Upper lobe of left lung (tissue), 6 donors: ENCODE results near the gene IRF2BPL. TPM values are rescaled to one million over a fixed set of nuclear protein-coding genes. Genes with fewer than 3 reads are reported as not detected.

Source experiments
- ATAC-seq, 2 donors: fragments of 200-7000 bp; cut with Tn5 transposase; one replicate each; pipeline ENCODE4 v1.9.1; 2022; ENCODE audit warnings: mild to moderate bottlenecking in 2 of 2, moderate library complexity in 2 of 2; ENCODE audit not compliant: low FRiP score in 2 of 2
- DNase-seq, 2 donors: peaks; one replicate each; pipeline ENCODE4 v3.0.0-alpha.2; 2019 to 2020
- H3K27ac ChIP-seq, 4 donors: fragments of 200-600 bp; sonication (generic); one replicate each; pipeline ENCODE4 v1.5.1; 2016 to 2019
- H3K27me3 ChIP-seq, 4 donors: fragments of 200-600 bp; sonication (generic); one replicate each; pipeline ENCODE4 v1.5.1; 2017 to 2019
- H3K36me3 ChIP-seq, 4 donors: fragments of 200-600 bp; sonication (generic); one replicate each; pipeline ENCODE4 v1.5.1; 2016 to 2019
- H3K4me1 ChIP-seq, 4 donors: fragments of 200-600 bp; sonication (generic); one replicate each; pipeline ENCODE4 v1.5.1; 2018 to 2019
- H3K4me3 ChIP-seq, 4 donors: fragments of 200-600 bp; sonication (generic); one replicate each; pipeline ENCODE4 v1.5.1; 2017 to 2019; ENCODE audit warnings: mild to moderate bottlenecking in 2 of 4, moderate library complexity in 1 of 4
- H3K9me3 ChIP-seq, 4 donors: fragments of 200-600 bp; sonication (generic); one replicate each; pipeline ENCODE4 v1.5.1; 2018 to 2019
- CTCF ChIP-seq, 6 experiments: fragments of 450-650 bp in 4 of 6; fragments of 200-600 bp in 2 of 6; sonication (generic) in 2 of 6; IDR thresholded peaks; one replicate each; pipeline ENCODE4 v1.5.1; 2016 to 2019; ENCODE audit warnings: antibody characterized with exemption in 6 of 6
- EP300 ChIP-seq, 4 donors: sonication (generic); formaldehyde crosslinking; IDR thresholded peaks; one replicate each; pipeline ENCODE4 v1.5.1; 2017; ENCODE audit warnings: antibody characterized with exemption in 4 of 4, control low read depth in 2 of 4
- POLR2A ChIP-seq, 4 donors: fragments of 450-650 bp; IDR thresholded peaks; one replicate each; pipeline ENCODE4 v1.5.1; 2016 to 2017; ENCODE audit warnings: antibody characterized with exemption in 4 of 4, mild to moderate bottlenecking in 2 of 4
- POLR2AphosphoS5 ChIP-seq, 2 donors: sonication (generic); formaldehyde crosslinking; IDR thresholded peaks; one replicate each; pipeline ENCODE4 v1.5.1; 2017; ENCODE audit warnings: antibody characterized with exemption in 2 of 2
- WGBS, 2 donors: methylation state at CpG; one replicate each; pipeline ENCODE4 v1.1.5; 2017 to 2018; 5-methylcytosine and 5-hydroxymethylcytosine counted together
- total RNA-seq, 6 donors: library from RNA; depleted of rRNA in 4 of 6; stranded (reverse); fragments of >200 nt in 4 of 6; gene quantifications; one replicate each; pipeline versions ENCODE4 v1.1.0 to v1.2.1, GENCODE V29; 2016 to 2021
- donor health status: DM: no; HTN: no; CAD: no; lungs with moderate emphysema.
- donor health status: DM: no; HTN: yes; CAD: no; lungs with severe emphysema.

The IRF2BPL gene
- total RNA-seq, 6 donors from 2014 or later, result 44.0 to 111 (median 49.6) TPM

DNA sequence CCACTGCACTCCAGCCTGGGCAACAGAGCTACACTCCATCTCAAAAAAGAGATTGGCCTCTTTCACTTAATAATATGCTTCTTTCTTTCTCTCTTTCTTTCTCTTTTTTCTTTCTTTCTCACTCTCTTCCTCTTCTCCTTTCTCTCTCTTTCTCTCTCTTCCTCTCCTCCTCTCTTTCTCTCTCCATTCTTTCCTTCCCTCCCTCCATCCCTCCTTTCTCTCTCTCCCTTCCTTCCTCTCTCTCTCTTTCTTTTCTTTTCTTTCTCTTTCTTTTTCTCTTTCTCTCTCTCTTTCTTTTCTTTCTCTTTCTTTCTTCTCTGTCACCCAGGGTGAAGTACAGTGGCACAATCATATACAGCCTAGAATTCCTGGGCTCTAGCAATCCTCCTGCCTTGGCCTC lies 38.4 kb downstream of the IRF2BPL start:
- no peaks in the 10 kb centered on the region for H3K27me3 ChIP-seq
- H3K36me3 ChIP-seq, result no peaks in the 10 kb centered on the region
- no peak overlapping the region for H3K4me3 ChIP-seq
- H3K4me1 ChIP-seq, result peaks cover 0 to 8% (median 3%) of the 10 kb centered on the region in 4 donors
- DNase-seq (no peak), ATAC-seq (no peak)
- no peak overlapping the region for H3K27ac ChIP-seq
- no peaks in the 10 kb centered on the region for H3K9me3 ChIP-seq
- no peak for TF ChIP-seq CTCF (IDR thresholded peaks at IDR 0.05)
- no peak for TF ChIP-seq POLR2A (IDR thresholded peaks at IDR 0.05)
- no peak for TF ChIP-seq POLR2AphosphoS5 (IDR thresholded peaks at IDR 0.05)
- no peak for TF ChIP-seq EP300 (IDR thresholded peaks at IDR 0.05)

GRCh38 chr14:76987956-76988520 lies 40.5 kb downstream of the IRF2BPL start:
- TF ChIP-seq EP300 (IDR thresholded peaks at IDR 0.05), result no peak
- TF ChIP-seq POLR2AphosphoS5 (IDR thresholded peaks at IDR 0.05), result no peak
- no peak for TF ChIP-seq POLR2A (IDR thresholded peaks at IDR 0.05)
- no peak for TF ChIP-seq CTCF (IDR thresholded peaks at IDR 0.05)
- Histone ChIP-seq H3K9me3 (no peaks in the 10 kb centered on the region), H3K4me1 (peaks cover 0 to 12% (median 3%) of the 10 kb centered on the region in 4 donors), H3K27me3 (no peaks in the 10 kb centered on the region), H3K27ac (no peak overlapping the region), H3K4me3 (no peak overlapping the region), H3K36me3 (no peaks in the 10 kb centered on the region)
- 93 to 95% methylated on average over 4 of the region's 4 CpGs for WGBS, 2 donors
- DNase-seq (no peak), ATAC-seq (no peak)

- Histone ChIP-seq H3K9me3 (no peaks in the 10 kb centered on the region), H3K4me1 (peaks cover 0 to 12% (median 3%) of the 10 kb centered on the region in 4 donors)
- ATAC-seq, result no peak
Observed at GRCh38 chr14:76986231-76986565, 42.3 kb downstream of the IRF2BPL start.

DNA sequence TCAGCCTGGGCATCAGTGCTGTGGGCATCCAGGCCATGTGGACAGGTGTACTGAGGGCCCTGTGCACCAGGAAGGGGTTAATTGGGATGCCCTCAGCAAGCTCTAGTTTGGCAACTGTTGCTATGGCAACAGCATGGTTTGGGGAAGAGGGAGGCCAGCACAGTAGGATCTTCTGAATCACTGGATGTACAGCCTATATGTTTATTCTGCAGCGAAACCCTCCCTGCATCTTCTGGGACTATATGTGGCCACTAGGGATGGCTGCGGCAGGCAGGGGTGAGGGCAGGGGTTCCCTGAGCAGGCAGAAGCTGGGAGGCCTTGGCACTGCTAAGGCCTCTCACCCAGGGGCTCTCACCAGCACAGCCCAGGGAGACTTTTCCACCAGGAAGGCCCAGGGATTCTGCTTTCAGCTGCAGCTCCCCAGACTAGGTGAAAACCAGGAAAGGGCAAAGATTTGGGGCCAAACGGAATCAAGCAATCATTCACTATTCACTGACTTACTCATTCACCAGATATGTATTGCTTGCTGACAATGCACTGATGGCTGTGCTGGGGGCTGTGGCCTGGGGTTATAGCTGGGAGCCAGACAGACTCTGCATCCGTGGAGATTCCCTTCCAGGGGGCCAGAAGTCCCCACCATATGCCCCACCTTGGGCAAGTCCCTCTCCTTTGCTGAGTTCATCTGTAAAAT lies 42.8 kb downstream of the IRF2BPL start:
- 89 to 98% methylated on average over 2 to 4 of the region's 4 CpGs for WGBS, 2 donors
- no peak for ATAC-seq
- DNase-seq, result no peak
- no peak overlapping the region for H3K4me3 ChIP-seq
- TF ChIP-seq CTCF (IDR thresholded peaks at IDR 0.05) (no peak), POLR2A (IDR thresholded peaks at IDR 0.05) (no peak), POLR2AphosphoS5 (IDR thresholded peaks at IDR 0.05) (no peak), EP300 (IDR thresholded peaks at IDR 0.05) (no peak)
- H3K27ac ChIP-seq, result no peak overlapping the region
- H3K9me3 ChIP-seq, result no peaks in the 10 kb centered on the region
- peaks cover 0 to 12% (median 3%) of the 10 kb centered on the region in 4 donors for H3K4me1 ChIP-seq
- no peaks in the 10 kb centered on the region for H3K36me3 ChIP-seq
- H3K27me3 ChIP-seq, result no peaks in the 10 kb centered on the region

More at GRCh38 chr14:76986231-76986565, 42.3 kb downstream of the IRF2BPL start:
- H3K27ac ChIP-seq, result no peak overlapping the region
- WGBS, 2 donors, result 92% methylated on average over 4 of the region's 4 CpGs; no CpG with 5 or more reads in 1 of the 2 donors
- H3K4me3 ChIP-seq, result no peak overlapping the region
- H3K27me3 ChIP-seq, result no peaks in the 10 kb centered on the region
- TF ChIP-seq EP300 (IDR thresholded peaks at IDR 0.05) (no peak), CTCF (IDR thresholded peaks at IDR 0.05) (no peak), POLR2A (IDR thresholded peaks at IDR 0.05) (no peak), POLR2AphosphoS5 (IDR thresholded peaks at IDR 0.05) (no peak)
- H3K36me3 ChIP-seq, result no peaks in the 10 kb centered on the region
- no peak for DNase-seq
